Measurements from ENCODE around the gene CEACAM21. TPM values are rescaled to one million over a fixed set of nuclear protein-coding genes. Genes with fewer than 3 reads are reported as not detected.
A peak's percentile ranks its signal among the peaks of the same experiment; 100 is the strongest.

The CEACAM21 gene
- 10 to 100 TPM; 36.5 to 37.5 TPM for total RNA-seq

DNA sequence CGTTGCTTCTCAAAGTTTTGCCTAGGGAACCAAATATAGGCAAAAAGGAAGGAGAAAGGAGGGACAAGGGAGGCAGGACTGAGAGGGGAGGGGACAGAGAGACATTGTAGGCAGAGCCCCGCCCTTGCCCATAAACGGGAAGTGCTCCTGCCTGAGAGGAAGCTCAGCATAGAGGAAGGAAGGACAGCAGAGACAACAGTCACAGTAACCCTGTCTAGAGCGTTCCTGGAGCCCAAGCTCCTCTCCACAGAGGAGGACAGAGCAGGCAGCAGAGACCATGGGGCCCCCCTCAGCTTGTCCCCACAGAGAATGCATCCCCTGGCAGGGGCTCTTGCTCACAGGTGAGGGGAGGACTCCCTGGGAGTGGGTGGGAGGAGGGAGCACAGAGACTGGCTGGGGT is at the start of gene CEACAM21:
Gene CEACAM21 (plus strand): TSS at position 169 of the 400 bp plus-strand sequence. CDS start 109 bp downstream, at position 278.
- no peaks in the 10 kb centered on the region for H3K27me3 Mint-ChIP-seq
- H3K4me1 Mint-ChIP-seq, result peaks cover 27% of the 10 kb centered on the region
- peak within 1 kb of the TSS; percentile 77 for H3K4me3 Mint-ChIP-seq
- no peaks in the 10 kb centered on the region for H3K9me3 Mint-ChIP-seq
- peak; percentile 48 for DNase-seq
- peaks cover 22% of the 10 kb centered on the region for H3K36me3 Mint-ChIP-seq
- peak within 1 kb of the TSS; percentile 85 for H3K27ac Mint-ChIP-seq

DNA sequence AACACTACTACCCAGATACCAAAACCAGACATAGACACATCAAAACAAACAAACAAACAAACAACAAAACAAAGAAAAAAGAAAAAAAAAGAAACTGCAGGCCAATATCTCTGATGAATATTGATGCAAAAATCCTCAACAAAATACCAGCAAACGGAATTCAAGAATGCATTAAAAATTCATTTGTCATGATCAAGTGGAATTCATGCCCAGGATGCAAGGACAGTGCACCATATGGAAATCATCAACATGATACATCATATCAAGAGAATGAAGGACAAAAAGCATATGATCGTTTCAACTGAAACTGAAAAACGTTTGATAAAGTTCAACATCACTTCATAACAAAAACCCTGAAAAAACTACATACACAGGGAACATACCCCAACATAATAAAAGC is 48.9 kb upstream of the CEACAM21 start:
- Mint-ChIP-seq H3K27me3 (peaks cover 3% of the 10 kb centered on the region), H3K36me3 (peaks cover 32% of the 10 kb centered on the region), H3K4me3 (no peak overlapping the region), H3K9me3 (peaks cover 29% of the 10 kb centered on the region), H3K27ac (no peak overlapping the region), H3K4me1 (peaks cover 33% of the 10 kb centered on the region)
- DNase-seq, result no peak

DNA sequence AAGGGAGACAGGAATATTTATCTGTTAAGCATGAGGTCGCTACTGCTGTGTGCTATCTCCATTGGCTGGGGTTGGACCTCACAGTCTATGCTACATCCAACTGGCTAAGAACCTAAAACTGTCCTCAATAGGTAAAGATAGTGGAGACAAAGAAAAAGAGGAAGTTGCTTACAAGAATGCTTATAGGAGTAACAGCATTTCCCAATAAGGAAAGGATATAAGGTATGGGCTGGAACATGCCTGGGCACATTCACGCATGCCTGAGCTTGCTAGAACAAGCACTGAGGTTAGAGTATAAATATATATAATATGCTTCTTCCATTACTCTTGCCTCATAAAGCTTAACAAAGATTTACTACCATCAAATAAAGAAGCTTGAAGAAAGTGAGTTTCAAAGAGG is 47.9 kb upstream of the CEACAM21 start:
- Mint-ChIP-seq H3K36me3 (peaks cover 36% of the 10 kb centered on the region), H3K4me3 (no peak overlapping the region), H3K4me1 (peaks cover 35% of the 10 kb centered on the region), H3K27ac (no peak overlapping the region), H3K27me3 (peaks cover 3% of the 10 kb centered on the region), H3K9me3 (peaks cover 33% of the 10 kb centered on the region)
- no peak for DNase-seq

DNA sequence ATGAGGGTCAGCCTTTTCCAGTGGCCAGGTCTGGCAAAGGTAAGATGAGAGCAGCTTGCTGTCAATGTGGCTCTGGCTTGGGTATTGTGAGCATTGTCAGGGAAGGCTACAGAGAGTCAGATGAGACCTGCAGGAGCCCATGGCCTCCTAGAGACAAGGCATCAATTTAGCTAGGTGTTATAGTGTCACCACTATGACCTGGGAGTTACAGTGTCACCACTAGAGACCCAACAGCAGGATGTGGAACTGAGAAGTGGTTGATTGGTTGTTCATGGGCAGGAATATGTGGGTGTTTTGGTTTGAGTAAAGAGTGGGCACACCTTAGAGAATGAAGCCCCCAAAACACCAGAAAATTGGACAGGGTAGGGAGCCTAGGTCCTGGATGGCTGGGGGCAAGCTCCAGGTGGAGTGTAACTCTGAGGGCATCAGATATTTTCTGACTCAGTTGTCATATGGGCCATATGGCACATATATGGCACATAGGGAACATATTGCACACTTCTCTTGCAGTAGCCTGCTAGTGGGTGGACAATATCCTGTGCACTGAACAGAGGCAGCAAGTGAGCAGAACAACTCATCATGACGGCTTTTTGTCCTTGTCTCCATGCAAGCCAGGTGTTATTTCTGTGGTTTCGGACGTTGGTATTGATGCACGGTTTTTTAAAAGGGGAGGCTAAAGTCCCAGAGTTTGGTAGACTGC is 46.3 kb upstream of the CEACAM21 start:
- peaks cover 42% of the 10 kb centered on the region for H3K36me3 Mint-ChIP-seq
- H3K27me3 Mint-ChIP-seq, result peaks cover 3% of the 10 kb centered on the region
- H3K9me3 Mint-ChIP-seq, result peaks cover 33% of the 10 kb centered on the region
- peaks cover 48% of the 10 kb centered on the region for H3K4me1 Mint-ChIP-seq
- DNase-seq, result no peak
- no peak overlapping the region for H3K4me3 Mint-ChIP-seq
- H3K27ac Mint-ChIP-seq, result no peak overlapping the region

- H3K4me3 Mint-ChIP-seq, result no peak overlapping the region
- peaks cover 52% of the 10 kb centered on the region for H3K4me1 Mint-ChIP-seq
Observed at GRCh38 chr19:41530184-41530534, 45.8 kb upstream of the CEACAM21 start.

GRCh38 chr19:41530761-41531301 is 45.1 kb upstream of the CEACAM21 start:
- peaks cover 42% of the 10 kb centered on the region for H3K36me3 Mint-ChIP-seq
- peak overlapping the region; percentile 94 for H3K27ac Mint-ChIP-seq
- DNase-seq, result no peak
- peaks cover 3% of the 10 kb centered on the region for H3K27me3 Mint-ChIP-seq
- H3K4me1 Mint-ChIP-seq, result peaks cover 52% of the 10 kb centered on the region
- H3K9me3 Mint-ChIP-seq, result peaks cover 33% of the 10 kb centered on the region
- H3K4me3 Mint-ChIP-seq, result peak overlapping the region; percentile 87

More at GRCh38 chr19:41530184-41530534, 45.8 kb upstream of the CEACAM21 start:
- peak overlapping the region; percentile 94 for H3K27ac Mint-ChIP-seq
- peaks cover 42% of the 10 kb centered on the region for H3K36me3 Mint-ChIP-seq
- peaks cover 33% of the 10 kb centered on the region for H3K9me3 Mint-ChIP-seq
- peaks cover 3% of the 10 kb centered on the region for H3K27me3 Mint-ChIP-seq
- DNase-seq, result no peak

DNA sequence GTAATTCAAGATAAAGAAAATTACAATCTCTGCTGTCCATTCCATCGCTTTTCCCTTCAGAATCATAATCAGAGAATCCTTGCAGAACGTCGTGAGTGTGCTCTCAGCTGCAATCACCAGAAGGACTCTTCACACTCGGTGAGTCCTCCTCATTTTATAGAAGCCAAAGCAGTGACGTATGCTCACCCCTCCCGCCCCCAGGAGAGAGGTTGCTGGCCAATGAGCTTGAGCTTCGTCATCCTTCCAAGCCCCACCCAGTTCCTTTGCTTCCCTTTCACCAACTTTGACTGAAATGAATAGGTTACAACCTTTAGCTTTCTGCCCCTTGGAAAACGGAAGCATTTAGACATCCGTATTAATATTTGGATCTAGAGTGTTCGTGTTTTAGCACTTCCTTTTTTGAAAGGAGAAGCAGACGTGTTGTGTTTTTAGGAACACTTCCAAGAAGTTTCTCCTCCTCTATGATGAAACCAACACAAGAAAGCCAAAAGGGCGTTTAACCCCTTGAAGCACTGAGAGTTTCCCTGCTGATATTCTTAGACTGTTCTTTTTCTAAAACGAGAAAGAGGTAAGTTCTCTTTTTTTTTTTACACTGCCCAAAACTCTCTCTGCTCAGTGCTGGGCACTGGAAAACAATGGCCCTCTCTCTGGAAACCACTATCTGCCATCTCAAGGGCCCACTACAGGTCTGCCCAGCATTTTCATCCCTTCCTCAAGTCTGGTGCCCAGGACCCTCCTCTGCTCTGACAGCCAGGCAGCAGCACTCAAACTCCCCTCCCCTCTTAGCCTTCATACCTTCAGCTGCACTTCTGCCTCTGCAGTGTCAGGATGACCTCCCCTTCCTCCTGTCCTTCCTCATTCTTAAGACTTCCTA is 44.3 kb upstream of the CEACAM21 start:
- Mint-ChIP-seq H3K9me3 (peaks cover 38% of the 10 kb centered on the region), H3K27ac (peak overlapping the region; percentile 94), H3K4me1 (peaks cover 59% of the 10 kb centered on the region), H3K36me3 (peaks cover 51% of the 10 kb centered on the region), H3K27me3 (peaks cover 3% of the 10 kb centered on the region), H3K4me3 (peak overlapping the region; percentile 87)
- DNase-seq, result peak; percentile 84

DNA sequence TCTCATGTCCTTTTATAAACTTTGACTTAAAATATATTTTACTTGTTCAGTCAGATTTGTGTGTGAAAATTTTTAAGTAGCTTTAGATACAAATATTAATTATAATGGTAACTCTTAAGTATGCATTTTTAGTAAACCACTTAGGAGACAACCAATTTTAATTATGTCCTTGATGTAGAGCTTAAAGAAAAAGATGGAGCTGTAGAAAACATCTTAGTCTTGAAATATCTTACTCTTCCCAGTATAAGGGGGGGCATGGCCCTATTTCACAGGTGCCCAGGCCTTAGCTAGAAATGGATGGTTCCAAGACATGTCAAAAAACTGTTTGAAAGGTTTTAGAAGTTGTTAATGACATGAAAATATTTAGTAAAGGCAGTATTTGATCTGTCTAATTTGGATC is 43.4 kb upstream of the CEACAM21 start:
- Mint-ChIP-seq H3K9me3 (peaks cover 38% of the 10 kb centered on the region), H3K4me3 (peak overlapping the region; percentile 87), H3K27ac (peak overlapping the region; percentile 94), H3K4me1 (peaks cover 63% of the 10 kb centered on the region), H3K36me3 (peaks cover 59% of the 10 kb centered on the region), H3K27me3 (no peaks in the 10 kb centered on the region)
- no peak for DNase-seq

GRCh38 chr19:41533671-41534215 is 42.2 kb upstream of the CEACAM21 start:
- Mint-ChIP-seq H3K27ac (peak overlapping the region; percentile 86), H3K9me3 (peaks cover 33% of the 10 kb centered on the region), H3K36me3 (peaks cover 63% of the 10 kb centered on the region), H3K4me1 (peaks cover 66% of the 10 kb centered on the region), H3K4me3 (peak overlapping the region; percentile 71), H3K27me3 (no peaks in the 10 kb centered on the region)
- DNase-seq, result no peak

- peaks cover 61% of the 10 kb centered on the region for H3K36me3 Mint-ChIP-seq
- peak; percentile 44 for DNase-seq
- H3K27ac Mint-ChIP-seq, result peak overlapping the region; percentile 94
- H3K4me3 Mint-ChIP-seq, result peak overlapping the region; percentile 71
- H3K4me1 Mint-ChIP-seq, result peaks cover 64% of the 10 kb centered on the region
- H3K9me3 Mint-ChIP-seq, result peaks cover 20% of the 10 kb centered on the region
- no peaks in the 10 kb centered on the region for H3K27me3 Mint-ChIP-seq
Observed at GRCh38 chr19:41535029-41535622, 40.8 kb upstream of the CEACAM21 start.

DNA sequence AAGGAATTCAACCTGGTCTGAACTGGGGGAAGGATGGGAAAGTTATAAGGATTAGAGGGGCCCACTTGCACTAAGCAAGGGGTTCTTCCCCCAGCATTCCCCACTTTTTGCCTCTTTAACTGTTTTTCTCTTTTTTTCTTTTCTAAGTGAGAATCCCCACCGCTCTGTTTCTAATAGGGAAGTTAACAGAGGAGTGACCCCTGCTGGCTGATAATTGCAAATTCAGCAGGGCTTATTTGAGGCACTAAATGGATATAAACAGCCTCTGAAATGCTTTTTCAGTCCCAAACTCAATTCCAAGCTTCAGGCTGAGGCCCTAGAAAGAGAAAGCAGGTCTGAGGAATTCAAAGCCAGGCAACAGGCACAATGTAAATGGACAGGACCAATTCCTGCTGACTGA is 38.2 kb upstream of the CEACAM21 start:
- peak overlapping the region; percentile 42 for H3K27ac Mint-ChIP-seq
- H3K27me3 Mint-ChIP-seq, result no peaks in the 10 kb centered on the region
- peak overlapping the region; percentile 51 for H3K4me3 Mint-ChIP-seq
- DNase-seq, result no peak
- peaks cover 60% of the 10 kb centered on the region for H3K4me1 Mint-ChIP-seq
- peaks cover 54% of the 10 kb centered on the region for H3K36me3 Mint-ChIP-seq
- H3K9me3 Mint-ChIP-seq, result peaks cover 7% of the 10 kb centered on the region

DNA sequence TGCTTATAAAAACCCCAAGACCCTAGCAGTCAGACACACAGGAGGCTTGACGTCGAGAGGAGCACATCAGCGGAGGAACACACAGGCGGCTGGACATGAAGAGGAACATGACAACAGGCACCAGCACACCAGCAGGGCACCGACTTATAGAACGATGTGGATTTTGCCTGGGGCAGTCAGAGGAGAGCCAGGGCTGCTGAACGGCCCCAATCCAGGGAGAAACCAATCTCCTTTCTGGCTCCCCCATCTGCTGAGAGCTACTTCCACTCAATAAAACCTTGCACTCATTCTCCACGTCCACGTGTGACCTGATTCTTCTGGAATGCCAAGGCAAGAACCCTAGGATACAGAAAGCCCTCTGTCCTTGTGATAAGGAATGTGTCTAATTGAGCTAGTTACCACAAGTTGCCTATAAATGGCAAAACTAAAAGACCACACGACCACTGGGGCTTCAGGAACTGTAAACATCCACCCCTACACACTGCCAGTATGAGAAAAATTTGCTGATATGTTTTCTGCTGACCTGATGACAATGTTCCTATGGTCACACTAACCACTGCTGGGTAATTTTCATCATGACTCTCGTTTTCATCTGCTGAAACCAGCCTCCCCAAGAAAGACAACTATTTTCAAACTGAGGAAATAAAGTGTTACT is 35.8 kb upstream of the CEACAM21 start:
- Mint-ChIP-seq H3K4me3 (no peak overlapping the region), H3K9me3 (peaks cover 6% of the 10 kb centered on the region), H3K27ac (peak overlapping the region; percentile 57), H3K36me3 (peaks cover 49% of the 10 kb centered on the region), H3K4me1 (peaks cover 63% of the 10 kb centered on the region), H3K27me3 (no peaks in the 10 kb centered on the region)
- no peak for DNase-seq

- Mint-ChIP-seq H3K4me1 (peaks cover 71% of the 10 kb centered on the region), H3K4me3 (peak overlapping the region; percentile 46), H3K36me3 (peaks cover 36% of the 10 kb centered on the region), H3K9me3 (peaks cover 2% of the 10 kb centered on the region), H3K27ac (peak overlapping the region; percentile 94), H3K27me3 (no peaks in the 10 kb centered on the region)
- DNase-seq, result peak; percentile 70
Observed at GRCh38 chr19:41541990-41542584, 33.9 kb upstream of the CEACAM21 start.

DNA sequence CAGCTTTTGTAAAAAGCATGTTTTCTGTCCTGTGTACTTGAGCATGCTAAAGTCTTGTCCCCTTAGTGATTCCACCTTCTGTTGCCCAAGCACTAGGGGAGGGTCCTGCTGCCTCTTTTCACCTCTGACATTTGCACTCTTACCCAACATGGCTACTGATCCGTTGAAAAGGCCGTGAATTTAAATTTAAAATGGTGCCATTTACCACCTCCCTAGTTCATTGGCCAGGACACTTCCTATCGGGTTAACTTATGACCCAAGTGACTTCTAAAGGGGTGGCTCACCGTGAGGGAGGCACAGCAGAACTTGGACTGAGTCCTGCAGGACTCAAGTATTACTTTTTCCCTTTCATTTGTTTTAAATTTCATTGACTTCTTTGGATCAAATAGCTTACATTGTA is 33.3 kb upstream of the CEACAM21 start:
- Mint-ChIP-seq H3K27me3 (no peaks in the 10 kb centered on the region), H3K27ac (peak overlapping the region; percentile 94), H3K36me3 (peaks cover 31% of the 10 kb centered on the region), H3K9me3 (peaks cover 2% of the 10 kb centered on the region), H3K4me3 (peak overlapping the region; percentile 46), H3K4me1 (peaks cover 71% of the 10 kb centered on the region)
- DNase-seq, result no peak
